H1 (cell line): ENCODE measurements around the gene ZNF750. TPM values are rescaled to one million over a fixed set of nuclear protein-coding genes. Genes with fewer than 3 reads are reported as not detected.

Source experiments
- CTCF ChIA-PET: fragments of 300-600 bp; sonication (Branson Sonifier 250); formaldehyde crosslinking; loops from one replicate; lab custom pipeline; 2021; ENCODE audit not compliant: partially characterized antibody; lab: Charles Lee
- POLR2A ChIA-PET: fragments of 300-600 bp; sonication (Branson Sonifier 250); formaldehyde crosslinking; loops from one replicate; lab custom pipeline; 2021; ENCODE audit warnings: inconsistent platforms; ENCODE audit not compliant: partially characterized antibody; lab: Charles Lee
- DNase-seq, 2 experiments: peaks; one replicate each; pipeline versions ENCODE4 v3.0.0 to v3.0.0-alpha.2; 2010 to 2022; ENCODE audit warnings: low spot score in 2 of 2, low read depth in 1 of 2, mixed read lengths in 1 of 2
- FAIRE-seq: peaks from 2 replicates; lab custom pipeline; 2011; peaks lifted over from hg19 to GRCh38; lab: Jason Lieb, UNC
- H2AFZ ChIP-seq: 2 replicates; pipeline ENCODE4 v1.8.1; 2012; ENCODE audit warnings: low read length, inconsistent platforms
- H2AK5ac ChIP-seq: 2 replicates; pipeline ENCODE4 v1.6.1; 2013; ENCODE audit warnings: low read depth, low read length
- H2BK120ac ChIP-seq: replicated peaks from 2 replicates; pipeline ENCODE3; 2013; ENCODE audit warnings: low read depth, low read length, inconsistent platforms
- H2BK12ac ChIP-seq: 2 replicates; pipeline ENCODE4 v1.6.1; 2013; ENCODE audit warnings: low read depth, low read length
- H2BK15ac ChIP-seq: 2 replicates; pipeline ENCODE4 v1.6.1; 2013; ENCODE audit warnings: low read length
- H2BK20ac ChIP-seq: 2 replicates; pipeline ENCODE4 v1.6.1; 2013; ENCODE audit warnings: low read length
- H2BK5ac ChIP-seq: 2 replicates; pipeline ENCODE4 v1.6.1; 2013; ENCODE audit warnings: low read depth, low read length
- H3K14ac ChIP-seq: 2 replicates; pipeline ENCODE4 v1.6.1; 2013; ENCODE audit warnings: inconsistent platforms; ENCODE audit not compliant: insufficient read length
- H3K18ac ChIP-seq: 2 replicates; pipeline ENCODE4 v1.6.1; 2013; ENCODE audit warnings: low read length; ENCODE audit errors: extremely low read depth
- H3K23ac ChIP-seq: 2 replicates; pipeline ENCODE4 v1.6.1; 2013; ENCODE audit warnings: inconsistent platforms; ENCODE audit not compliant: insufficient read length
- H3K23me2 ChIP-seq: 2 replicates; pipeline ENCODE4 v1.6.1; 2013; ENCODE audit warnings: low read depth, low read length
- H3K27ac ChIP-seq: 2 replicates; pipeline ENCODE4 v1.6.1; 2011; ENCODE audit warnings: low read depth, low read length, inconsistent platforms
- H3K27me3 ChIP-seq, 4 experiments: replicated peaks in 1 of 4; 1 replicate in 1 of 4; 2 replicates in 3 of 4; pipeline versions ENCODE4 v1.6.1 to v1.8.1; 2011 to 2013; ENCODE audit warnings: low read length in 3 of 4, mild to moderate bottlenecking in 3 of 4, inconsistent platforms in 2 of 4, mixed read lengths in 2 of 4, moderate library complexity in 1 of 4; ENCODE audit not compliant: control insufficient read depth in 3 of 4, insufficient read depth in 3 of 4; ENCODE audit errors: extremely low read depth in 1 of 4
- H3K36me3 ChIP-seq, 4 experiments: 2 replicates each; pipeline versions ENCODE4 v1.6.1 to v1.8.1; 2011 to 2013; ENCODE audit warnings: mild to moderate bottlenecking in 4 of 4, low read length in 3 of 4, moderate library complexity in 2 of 4, control low read depth in 1 of 4, inconsistent platforms in 1 of 4; ENCODE audit not compliant: insufficient read depth in 4 of 4, control insufficient read depth in 2 of 4
- H3K4ac ChIP-seq: replicated peaks from 2 replicates; pipeline ENCODE3; 2013; ENCODE audit warnings: low read length, low read depth, mixed read lengths, inconsistent platforms; ENCODE audit not compliant: insufficient read length
- H3K4me1 ChIP-seq, 4 experiments: replicated peaks in 1 of 4; 1 replicate in 1 of 4; 2 replicates in 3 of 4; pipeline versions ENCODE4 v1.6.1 to v1.8.1; 2011 to 2013; ENCODE audit warnings: low read length in 3 of 4, inconsistent platforms in 2 of 4, mixed read lengths in 1 of 4; ENCODE audit not compliant: insufficient read depth in 4 of 4, control insufficient read depth in 3 of 4
- H3K4me2 ChIP-seq, 2 experiments: 2 replicates each; pipeline versions ENCODE4 v1.6.1 to v1.8.1; 2011 to 2013; ENCODE audit warnings: low read depth in 2 of 2, low read length in 2 of 2, control low read depth in 1 of 2, inconsistent platforms in 1 of 2, mild to moderate bottlenecking in 1 of 2; ENCODE audit not compliant: insufficient read depth in 1 of 2
- H3K4me3 ChIP-seq, 4 experiments: fragments of 200-600, 300-600 bp in 1 of 4; sonication (generic), shearing (Covaris generic), sonication (Bioruptor Twin) in 1 of 4; 2 replicates each; pipeline versions ENCODE4 v1.5.1 to v1.8.1; 2011 to 2016; ENCODE audit warnings: low read length in 4 of 4, low read depth in 3 of 4, control low read depth in 2 of 4, inconsistent platforms in 2 of 4, mild to moderate bottlenecking in 2 of 4, mixed read lengths in 1 of 4, moderate library complexity in 1 of 4; ENCODE audit not compliant: insufficient read depth in 2 of 4; ENCODE audit errors: extremely low read depth in 1 of 4
- H3K56ac ChIP-seq: replicated peaks from 2 replicates; pipeline ENCODE3; 2013; ENCODE audit warnings: low read depth, mild to moderate bottlenecking, mixed read lengths, low read length, inconsistent platforms; ENCODE audit not compliant: insufficient read length
- H3K79me1 ChIP-seq: 2 replicates; pipeline ENCODE4 v1.6.1; 2013; ENCODE audit warnings: low read depth, low read length, control low read depth
- H3K79me2 ChIP-seq, 2 experiments: 2 replicates each; pipeline versions ENCODE4 v1.6.1 to v1.8.1; 2012 to 2013; ENCODE audit warnings: low read length in 2 of 2, mild to moderate bottlenecking in 2 of 2, inconsistent platforms in 1 of 2; ENCODE audit not compliant: insufficient read depth in 2 of 2, control insufficient read depth in 1 of 2
- H3K9ac ChIP-seq, 4 experiments: replicated peaks in 1 of 4; 1 replicate in 1 of 4; 2 replicates in 3 of 4; pipeline versions ENCODE4 v1.6.1 to v1.8.1; 2011 to 2013; ENCODE audit warnings: low read depth in 3 of 4, low read length in 3 of 4, control low read depth in 2 of 4, mild to moderate bottlenecking in 2 of 4, moderate library complexity in 2 of 4, inconsistent platforms in 1 of 4; ENCODE audit errors: extremely low read depth in 1 of 4
- H3K9me3 ChIP-seq, 2 experiments: 2 replicates each; pipeline versions ENCODE4 v1.6.1 to v1.8.1; 2012 to 2013; ENCODE audit warnings: mild to moderate bottlenecking in 2 of 2, moderate library complexity in 2 of 2, control low read depth in 1 of 2, inconsistent platforms in 1 of 2, low read depth in 1 of 2, low read length in 1 of 2, mixed read lengths in 1 of 2; ENCODE audit not compliant: insufficient read depth in 2 of 2
- H4K20me1 ChIP-seq, 2 experiments: replicated peaks in 1 of 2; 2 replicates each; pipeline versions ENCODE3 to v1.8.1; 2011 to 2013; ENCODE audit warnings: inconsistent platforms in 2 of 2, low read length in 2 of 2, mild to moderate bottlenecking in 1 of 2; ENCODE audit not compliant: insufficient read depth in 2 of 2, control insufficient read depth in 1 of 2
- H4K5ac ChIP-seq: 2 replicates; pipeline ENCODE4 v1.6.1; 2013; ENCODE audit warnings: low read length, low read depth, mixed read lengths, inconsistent platforms; ENCODE audit not compliant: insufficient read length
- H4K8ac ChIP-seq: 2 replicates; pipeline ENCODE4 v1.8.0; 2013; ENCODE audit warnings: mild to moderate bottlenecking, moderate library complexity, low read length, inconsistent platforms; ENCODE audit not compliant: insufficient read depth; ENCODE audit errors: extremely low read depth
- H4K91ac ChIP-seq: replicated peaks from 2 replicates; pipeline ENCODE3; 2013; ENCODE audit warnings: low read length, mixed read lengths, inconsistent platforms; ENCODE audit not compliant: insufficient read length
- BRCA1 ChIP-seq: IDR thresholded peaks from 2 replicates; pipeline ENCODE4 v1.6.1; 2012; ENCODE audit warnings: low read depth, low read length, improper control_type of control experiment
- CHD1 ChIP-seq: IDR thresholded peaks from 2 replicates; pipeline ENCODE4 v1.6.1; 2012; ENCODE audit warnings: low read depth, low read length, improper control_type of control experiment
- EZH2 ChIP-seq: fragments of 200-600 bp; sonication (generic); IDR thresholded peaks from 2 replicates; pipeline ENCODE4 v1.7.1; 2012; ENCODE audit warnings: low read depth, mild to moderate bottlenecking, moderate library complexity, low read length, inconsistent platforms; ENCODE audit not compliant: severe bottlenecking
- GABPA ChIP-seq: IDR thresholded peaks from 2 replicates; pipeline ENCODE4 v1.6.1; 2011; ENCODE audit warnings: mild to moderate bottlenecking, low read length, moderate library complexity, borderline replicate concordance; ENCODE audit not compliant: insufficient read depth
- KDM4A ChIP-seq: IDR thresholded peaks from one replicate; pipeline ENCODE4 v1.7.1; 2012; ENCODE audit warnings: low read depth, mild to moderate bottlenecking, moderate library complexity, low read length, inconsistent platforms; ENCODE audit not compliant: severe bottlenecking
- MAFK ChIP-seq: IDR thresholded peaks from 2 replicates; pipeline ENCODE4 v1.6.1; 2012; ENCODE audit warnings: low read depth, mild to moderate bottlenecking, improper control_type of control experiment, low read length
- PHF8 ChIP-seq: fragments of 200-600 bp; sonication (generic); conservative IDR thresholded peaks from 2 replicates; pipeline ENCODE4 v1.7.1; 2012; ENCODE audit warnings: low read depth, mild to moderate bottlenecking, inconsistent platforms, low read length, moderate library complexity
- RFX5 ChIP-seq: IDR thresholded peaks from 2 replicates; pipeline ENCODE4 v1.6.1; 2011; ENCODE audit warnings: low read depth, low read length, improper control_type of control experiment, borderline replicate concordance
- SIN3A ChIP-seq, 2 experiments: IDR thresholded peaks in 1 of 2; conservative IDR thresholded peaks in 1 of 2; 2 replicates each; pipeline ENCODE4 v1.6.1; 2011 to 2012; ENCODE audit warnings: low read length in 2 of 2, improper control_type of control experiment in 1 of 2, low read depth in 1 of 2, mild to moderate bottlenecking in 1 of 2
- SIRT6 ChIP-seq: IDR thresholded peaks from one replicate; pipeline ENCODE4 v1.7.1; 2012; ENCODE audit warnings: low read length, inconsistent platforms
- SIX5 ChIP-seq: IDR thresholded peaks from 2 replicates; pipeline ENCODE4 v1.6.1; 2011; ENCODE audit warnings: mild to moderate bottlenecking, low read depth, low read length
- SRF ChIP-seq: IDR thresholded peaks from 2 replicates; pipeline ENCODE4 v1.6.1; 2011; ENCODE audit warnings: mild to moderate bottlenecking, low read depth, low read length, moderate library complexity
- WGBS, 2 experiments: shearing (Covaris generic) in 1 of 2; methylation state at CpG; one replicate each; pipeline versions ENCODE4 v1.1.6 to v1.1.7; 2013 to 2015; ENCODE audit warnings: low lambda C conversion rate in 2 of 2, mixed read lengths in 2 of 2, inconsistent platforms in 1 of 2, low coverage in 1 of 2, missing lambda C conversion rate in 1 of 2; ENCODE audit not compliant: insufficient replicate concordance in 2 of 2, insufficient coverage in 1 of 2, insufficient read length in 1 of 2; ENCODE audit errors: extremely low coverage in 1 of 2, missing lambda C conversion rate in 1 of 2; 5-methylcytosine and 5-hydroxymethylcytosine counted together
- polyA plus RNA-seq, 7 experiments: library from polyadenylated mRNA; depleted of rRNA in 3 of 7; stranded (reverse) in 5 of 7; unstranded in 2 of 7; fragments of >200 nt in 5 of 7; fragments of 200-250 nt in 2 of 7; gene quantifications; 1 replicate in 5 of 7; 2 replicates in 1 of 7; 4 replicates in 1 of 7; pipeline versions ENCODE4 v1.2.1 to v1.2.3, GENCODE V29; 2011 to 2013; ENCODE audit warnings: missing spikeins in 2 of 7, mixed read lengths in 2 of 7
- total RNA-seq: library from RNA; stranded (reverse); fragmentation: NEBNext Ultra II Directional; extraction: Animal tissue kit (Norgen Biotek cat#: 25700); gene quantifications from 2 replicates; pipeline ENCODE4 v1.2.1, GENCODE V29; 2021
- TF ChIP-seq, protein P1 (sequence below): IDR thresholded peaks from 2 replicates; pipeline ENCODE4 v1.6.1; 2012; ENCODE audit warnings: inconsistent platforms

The ZNF750 gene
- total and polyA plus RNA-seq, 2 of the 8 experiments (the other 6 are each of a cell fraction or from before 2014, with no cell fraction given): not detected

DNA sequence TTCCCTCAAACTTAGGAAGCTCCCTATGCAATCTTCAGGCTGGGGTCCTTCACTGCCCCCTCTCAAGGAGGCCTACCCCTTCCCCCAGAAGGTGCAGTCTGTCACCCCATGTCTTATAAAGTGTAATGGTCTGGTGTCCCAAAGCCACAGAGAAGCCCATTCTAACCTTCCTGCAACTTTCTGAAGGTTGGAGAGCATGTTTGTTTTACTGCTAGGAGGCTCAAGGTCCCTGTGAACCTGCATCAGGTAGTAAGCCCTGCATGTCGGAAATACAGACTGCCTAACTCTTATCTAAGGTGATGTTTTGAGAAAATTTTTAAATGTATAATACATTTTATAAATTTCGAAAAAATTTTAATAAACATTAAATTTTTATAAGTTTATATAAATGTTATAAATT lies 18.3 kb downstream of the ZNF750 start:
- H3K14ac ChIP-seq: no peak overlapping the region
- TF ChIP-seq SIRT6 (no peak), PHF8 (no peak), BRCA1 (no peak), SRF (no peak), CHD1 (no peak), SIN3A (conservative IDR thresholded peaks at IDR 0.05 in 1 of 2, IDR thresholded peaks at IDR 0.05 in 1 of 2; ENCODE audit: low read depth in 1 of 2, low read length in 2 of 2) (no peak), RFX5 (no peak), SIX5 (no peak), EZH2 (no peak), KDM4A (no peak), MAFK (no peak), GABPA (no peak)
- TF ChIP-seq, protein P1, sequence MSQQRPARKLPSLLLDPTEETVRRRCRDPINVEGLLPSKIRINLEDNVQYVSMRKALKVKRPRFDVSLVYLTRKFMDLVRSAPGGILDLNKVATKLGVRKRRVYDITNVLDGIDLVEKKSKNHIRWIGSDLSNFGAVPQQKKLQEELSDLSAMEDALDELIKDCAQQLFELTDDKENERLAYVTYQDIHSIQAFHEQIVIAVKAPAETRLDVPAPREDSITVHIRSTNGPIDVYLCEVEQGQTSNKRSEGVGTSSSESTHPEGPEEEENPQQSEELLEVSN: no peak
- no peak overlapping the region for H3K4me2 ChIP-seq
- H2AK5ac ChIP-seq: no peak overlapping the region
- H2AFZ ChIP-seq: no peak overlapping the region
- no peak overlapping the region for H3K9ac ChIP-seq
- no peak overlapping the region for H2BK12ac ChIP-seq
- FAIRE-seq (no peak), DNase-seq (no peak)
- peaks cover 29 to 31% of the 10 kb centered on the region in 2 experiments for H3K9me3 ChIP-seq
- no peak overlapping the region for H3K4ac ChIP-seq
- peaks cover 7% of the 10 kb centered on the region; the same call in 1 of the 2 replicates for H3K79me1 ChIP-seq
- H3K27ac ChIP-seq: no peak overlapping the region
- no peak overlapping the region for H4K91ac ChIP-seq
- H3K36me3 ChIP-seq: peaks cover 2 to 38% (median 16%) of the 10 kb centered on the region in 4 experiments; a peak in 6 of 8 replicates
- H2BK120ac ChIP-seq: no peak overlapping the region
- H2BK5ac ChIP-seq: no peak overlapping the region
- ChIA-PET CTCF (interaction anchor here (0.6 to 2.9 kb wide), 11 partner anchors 9 to 610 kb away, joined by 3 to 17 read pairs (median 6); no protein-coding TSS in a partner anchor), POLR2A (no interaction called here)
- H3K79me2 ChIP-seq: peaks cover 0 to 8% of the 10 kb centered on the region in 2 experiments; a peak in 1 of 4 replicates
- no peak overlapping the region for H4K8ac ChIP-seq
- WGBS, 2 experiments: 85% methylated on average over 2 of the region's 2 CpGs; no CpG with 5 or more reads in 1 of the 2 experiments
- no peak overlapping the region for H2BK15ac ChIP-seq
- no peaks in the 10 kb centered on the region for H3K23me2 ChIP-seq
- no peak overlapping the region for H4K5ac ChIP-seq
- 0 out of 2 replicates have a peak overlapping the region, but pooled peaks have one; percentile 83 for H2BK20ac ChIP-seq
- no peaks in the 10 kb centered on the region for H3K27me3 ChIP-seq
- H3K4me3 ChIP-seq: no peak overlapping the region
- no peak overlapping the region for H3K23ac ChIP-seq
- peaks cover 0 to 2% (median 0%) of the 10 kb centered on the region in 4 experiments; a peak in 2 of 7 replicates for H3K4me1 ChIP-seq
- peaks cover 0 to 4% of the 10 kb centered on the region in 2 experiments for H4K20me1 ChIP-seq
- H3K18ac ChIP-seq: peak overlapping the region; percentile 57; the same call in 1 of the 2 replicates
- no peak overlapping the region for H3K56ac ChIP-seq
